HL-60 (cell line): Measurements from ENCODE around the gene EXOG.

Source experiments
- CTCF ChIP-seq: IDR thresholded peaks from one replicate; pipeline ENCODE4 v1.5.1; 2011; ENCODE audit warnings: low read length, control low read depth, inconsistent platforms; ENCODE audit not compliant: insufficient read depth
- GABPA ChIP-seq: IDR thresholded peaks from 2 replicates; pipeline ENCODE4 v1.6.1; 2012; ENCODE audit warnings: low read depth
- POLR2AphosphoS5 ChIP-seq: IDR thresholded peaks from 2 replicates; pipeline ENCODE4 v1.6.1; 2012; ENCODE audit warnings: low read depth
- SPI1 ChIP-seq: IDR thresholded peaks from 2 replicates; pipeline ENCODE4 v1.6.1; 2012; ENCODE audit warnings: low read depth, mild to moderate bottlenecking, borderline replicate concordance

- TF ChIP-seq CTCF, result no peak
- no peak for TF ChIP-seq GABPA
- no peak for TF ChIP-seq POLR2AphosphoS5
- no peak for TF ChIP-seq SPI1
These were observed 42.3 kb upstream of the EXOG start for GRCh38 chr3:38453913-38454177.
